Lung microvascular endothelial cell (primary cell): ENCODE data around the gene MLNR. TPM values are rescaled to one million over a fixed set of nuclear protein-coding genes. Genes with fewer than 3 reads are reported as not detected.

Experiments used
- DNase-seq, 2 donors: peaks; one replicate each; pipeline versions ENCODE4 v3.0.0 to v3.0.0-alpha.2; 2010; ENCODE audit warnings: low read depth in 2 of 2
- total RNA-seq: library from RNA; depleted of rRNA; stranded (reverse); fragments of >200 nt; gene quantifications from 2 replicates; pipeline ENCODE4 v1.2.1, GENCODE V29; 2014

The MLNR gene
- not detected in 2 replicates for total RNA-seq

DNA sequence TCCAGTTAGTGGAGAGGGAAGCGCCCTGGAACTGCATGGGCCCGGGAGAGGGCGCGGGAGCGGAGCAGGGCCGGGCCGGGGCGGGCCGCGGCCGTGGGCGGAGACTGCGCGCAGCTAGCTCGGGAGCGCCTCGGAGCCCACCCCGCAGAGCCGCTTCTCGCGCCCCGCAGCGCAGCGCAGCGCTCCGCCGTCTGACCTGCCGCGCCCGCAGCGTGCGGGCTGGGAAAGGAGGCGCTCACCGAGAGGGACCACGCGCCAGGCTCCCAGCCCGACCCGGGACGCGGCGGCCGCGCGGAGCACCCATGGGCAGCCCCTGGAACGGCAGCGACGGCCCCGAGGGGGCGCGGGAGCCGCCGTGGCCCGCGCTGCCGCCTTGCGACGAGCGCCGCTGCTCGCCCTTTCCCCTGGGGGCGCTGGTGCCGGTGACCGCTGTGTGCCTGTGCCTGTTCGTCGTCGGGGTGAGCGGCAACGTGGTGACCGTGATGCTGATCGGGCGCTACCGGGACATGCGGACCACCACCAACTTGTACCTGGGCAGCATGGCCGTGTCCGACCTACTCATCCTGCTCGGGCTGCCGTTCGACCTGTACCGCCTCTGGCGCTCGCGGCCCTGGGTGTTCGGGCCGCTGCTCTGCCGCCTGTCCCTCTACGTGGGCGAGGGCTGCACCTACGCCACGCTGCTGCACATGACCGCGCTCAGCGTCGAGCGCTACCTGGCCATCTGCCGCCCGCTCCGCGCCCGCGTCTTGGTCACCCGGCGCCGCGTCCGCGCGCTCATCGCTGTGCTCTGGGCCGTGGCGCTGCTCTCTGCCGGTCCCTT lies at the start of gene MLNR:
MLNR (plus strand) TSS at position 303 of the 820 bp plus-strand sequence; CDS start at position 303, 0 bp downstream.
- peak; percentile 39 to 49 for DNase-seq

DNA sequence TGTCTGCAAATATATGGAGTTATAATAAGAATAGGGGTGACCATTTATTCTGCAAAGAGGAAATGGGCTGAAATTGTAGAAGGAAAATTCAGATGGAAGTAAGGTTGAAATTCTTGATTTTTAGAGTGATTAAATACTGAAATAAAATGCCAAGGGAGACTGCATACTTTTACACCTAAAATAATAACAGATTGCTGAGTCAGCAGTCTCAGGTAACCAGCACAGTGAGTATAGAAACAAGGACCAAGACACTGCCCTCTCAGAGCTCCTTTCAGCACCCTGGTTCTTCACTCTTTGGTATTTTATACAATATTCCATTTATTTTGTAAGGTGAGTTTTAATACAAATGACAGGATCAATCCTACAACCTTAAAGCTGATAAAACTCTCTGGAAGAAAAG lies 48.8 kb upstream of the MLNR start:
- DNase-seq: no peak

DNA sequence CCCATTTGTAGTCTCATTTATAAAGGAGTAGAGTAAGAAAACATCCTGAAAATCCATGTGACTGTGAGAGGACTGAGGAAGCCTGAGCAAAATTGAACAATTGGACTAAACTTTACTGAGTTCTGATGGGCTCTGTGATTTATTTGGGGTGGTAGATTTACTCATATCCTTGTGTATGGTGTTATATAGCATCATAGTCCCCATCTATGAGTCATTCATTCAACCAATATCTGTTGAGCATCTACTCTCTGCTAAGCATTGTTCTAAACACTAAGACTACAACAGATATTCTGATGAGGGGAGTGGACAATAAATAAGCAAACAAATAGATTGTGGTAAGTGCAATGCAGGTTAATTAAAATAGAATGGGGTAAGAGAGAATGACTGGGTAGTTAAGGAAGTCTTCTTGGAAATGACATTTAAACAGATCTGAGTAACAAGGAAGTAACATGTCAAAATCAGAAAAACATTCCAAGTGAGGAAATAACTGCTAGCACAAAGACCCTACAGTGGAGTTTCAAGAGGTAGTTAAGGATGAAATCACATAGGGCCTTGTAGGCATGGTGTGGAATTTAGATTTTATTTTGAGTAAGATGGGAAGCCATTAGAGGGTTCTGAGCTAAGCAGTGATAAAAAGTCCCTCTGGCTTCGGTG lies 36.3 kb upstream of the MLNR start:
- DNase-seq: peak in 1 of 2 donors; percentile 74

DNA sequence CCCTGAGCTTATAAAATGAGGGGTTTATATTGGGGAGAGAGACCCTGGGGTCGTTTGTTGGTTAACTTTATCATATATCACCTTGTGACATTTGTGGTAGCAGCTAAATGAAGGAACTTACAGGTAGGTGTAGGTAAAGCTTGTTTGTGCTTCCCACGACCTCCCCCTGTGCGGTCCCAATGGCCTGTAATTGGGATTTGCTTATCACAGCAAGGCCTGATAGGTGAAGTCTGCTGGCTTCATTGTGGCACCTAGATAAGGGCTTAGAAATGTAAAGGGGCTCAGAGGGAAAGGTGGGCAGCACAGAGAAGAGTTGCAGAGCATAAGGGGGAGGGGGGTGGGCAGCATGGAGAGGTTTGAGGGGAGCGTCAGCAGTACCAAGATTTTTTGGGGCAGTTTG lies 35.5 kb upstream of the MLNR start:
- DNase-seq: no peak

DNA sequence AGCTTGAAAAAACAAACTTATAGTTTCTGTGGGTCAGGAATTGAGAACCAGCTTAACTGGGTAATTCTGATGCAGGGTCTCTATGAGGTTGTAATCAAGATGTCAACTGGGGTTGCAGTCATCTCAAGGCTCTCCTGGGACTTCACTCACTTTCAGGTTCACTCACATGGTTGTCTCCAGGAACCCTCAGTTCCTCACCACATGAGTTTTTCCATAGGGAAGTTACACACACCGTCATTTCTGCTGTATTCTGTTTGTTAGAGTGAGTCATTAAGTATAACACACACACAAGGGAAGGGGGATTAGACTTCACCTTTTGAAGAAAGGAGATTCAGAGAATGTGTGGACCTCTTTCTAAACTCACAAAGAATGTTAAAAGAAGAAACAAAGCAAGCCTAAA lies 34.9 kb upstream of the MLNR start:
- peak in 1 of 2 donors; percentile 47 for DNase-seq

- no peak for DNase-seq
Observed at GRCh38 chr13:49190901-49191300, 29.2 kb upstream of the MLNR start.

GRCh38 chr13:49206641-49207040 lies 13.5 kb upstream of the MLNR start:
- DNase-seq: no peak

DNA sequence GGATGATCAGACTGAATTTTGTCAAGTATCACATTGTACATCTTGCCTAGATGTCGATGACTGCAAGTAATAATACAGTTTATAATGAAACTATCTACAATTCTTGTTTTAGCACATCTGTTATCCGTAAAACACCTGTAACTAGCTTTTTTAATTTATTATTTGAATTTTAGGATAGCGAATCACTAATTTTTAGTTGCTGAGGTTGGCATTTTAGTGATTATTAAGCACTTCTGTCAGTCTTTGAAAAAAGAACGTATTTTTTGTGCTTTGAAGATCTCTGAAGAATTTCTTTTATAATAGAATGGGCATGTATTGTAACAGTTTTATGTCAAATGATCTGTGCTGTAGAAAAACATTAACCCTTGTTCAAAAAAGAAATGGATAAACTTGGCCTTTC lies 11.5 kb upstream of the MLNR start:
- DNase-seq: no peak

DNA sequence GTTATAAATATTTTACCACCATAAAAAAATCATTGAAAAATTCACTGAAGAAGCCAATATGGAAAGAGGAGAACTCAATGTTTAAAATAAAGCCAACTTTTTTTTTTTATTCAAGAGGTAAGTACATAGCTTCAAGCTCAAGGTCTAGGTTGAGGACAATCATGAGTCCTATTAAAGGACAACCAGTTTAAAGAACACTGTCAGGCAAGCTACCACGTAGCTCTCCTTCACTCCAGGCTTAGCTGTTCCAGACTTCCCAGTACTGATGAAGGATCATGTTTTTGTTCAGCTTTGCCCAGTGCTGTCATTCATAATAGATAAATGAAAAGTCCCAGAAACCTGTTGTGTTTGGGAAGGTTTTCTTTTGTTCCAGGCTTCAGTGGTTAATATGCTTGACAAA lies 10.0 kb upstream of the MLNR start:
- DNase-seq: no peak

DNA sequence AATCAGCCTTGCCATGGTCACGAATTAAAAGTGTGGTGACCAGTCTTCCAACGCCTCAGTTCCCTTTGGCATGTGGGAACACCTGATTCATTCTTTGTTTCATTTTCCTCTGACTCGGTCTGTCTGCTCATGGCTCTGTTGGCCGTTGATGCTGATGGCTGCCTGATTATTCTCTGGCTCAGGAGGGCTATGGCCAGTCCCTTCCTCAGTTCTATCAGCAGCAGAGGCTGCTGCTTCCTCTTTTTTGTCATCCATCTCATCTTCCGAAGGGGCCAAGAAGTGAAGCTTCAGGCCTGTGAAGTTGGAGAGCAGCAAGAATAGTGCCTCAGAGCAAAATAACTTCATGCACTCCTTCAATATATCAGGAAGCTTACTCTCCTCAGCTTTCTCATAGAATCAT lies 9.5 kb upstream of the MLNR start:
- no peak for DNase-seq

DNA sequence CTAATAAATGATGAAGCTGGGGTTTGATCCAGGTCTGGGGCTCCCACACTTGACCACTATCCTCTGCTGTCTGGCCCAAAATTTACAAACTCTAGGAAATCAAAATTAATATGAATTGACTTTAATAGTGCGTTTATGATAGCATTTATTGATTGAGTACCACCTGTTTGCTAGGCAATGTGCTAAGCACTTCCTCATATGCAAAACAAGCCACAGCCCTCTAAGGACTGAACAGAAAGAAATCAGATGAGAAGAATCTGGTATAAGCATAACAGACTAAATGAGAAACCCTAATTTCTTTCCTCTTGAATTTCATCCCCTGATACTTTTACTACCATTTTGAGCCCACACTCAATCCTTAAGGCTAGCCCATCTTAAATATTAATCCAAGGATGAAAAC lies 6.6 kb upstream of the MLNR start:
- no peak for DNase-seq

GRCh38 chr13:49213997-49214916 lies 5.9 kb upstream of the MLNR start:
- no peak for DNase-seq

DNA sequence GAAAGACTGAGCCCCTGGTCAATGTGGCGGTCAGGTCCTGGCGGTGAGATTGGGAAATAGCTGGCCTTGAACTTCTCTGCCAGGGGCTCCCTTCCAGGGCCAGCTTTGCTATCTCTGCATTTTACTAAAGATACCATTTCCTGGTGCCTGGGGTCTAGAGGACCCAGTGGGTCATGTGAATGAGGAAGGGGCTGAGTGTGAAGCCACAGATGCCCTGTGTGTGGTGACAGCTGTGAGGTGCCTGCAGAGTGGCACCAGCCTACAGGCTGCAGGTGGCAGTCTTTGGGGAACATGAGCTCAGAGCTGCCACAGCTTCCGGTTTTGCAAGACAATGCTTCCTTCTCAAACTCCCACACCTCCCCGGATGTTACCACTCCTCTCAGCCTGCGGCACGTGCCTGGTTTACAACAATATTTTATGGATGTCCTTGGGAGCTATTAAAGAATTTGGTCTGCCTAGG lies 5.2 kb upstream of the MLNR start:
- peak in 1 of 2 donors; percentile 26 for DNase-seq

- no peak for DNase-seq
Observed at GRCh38 chr13:49216334-49216733, 3.8 kb upstream of the MLNR start.

GRCh38 chr13:49217962-49218492 lies 2.1 kb upstream of the MLNR start:
- no peak for DNase-seq

DNA sequence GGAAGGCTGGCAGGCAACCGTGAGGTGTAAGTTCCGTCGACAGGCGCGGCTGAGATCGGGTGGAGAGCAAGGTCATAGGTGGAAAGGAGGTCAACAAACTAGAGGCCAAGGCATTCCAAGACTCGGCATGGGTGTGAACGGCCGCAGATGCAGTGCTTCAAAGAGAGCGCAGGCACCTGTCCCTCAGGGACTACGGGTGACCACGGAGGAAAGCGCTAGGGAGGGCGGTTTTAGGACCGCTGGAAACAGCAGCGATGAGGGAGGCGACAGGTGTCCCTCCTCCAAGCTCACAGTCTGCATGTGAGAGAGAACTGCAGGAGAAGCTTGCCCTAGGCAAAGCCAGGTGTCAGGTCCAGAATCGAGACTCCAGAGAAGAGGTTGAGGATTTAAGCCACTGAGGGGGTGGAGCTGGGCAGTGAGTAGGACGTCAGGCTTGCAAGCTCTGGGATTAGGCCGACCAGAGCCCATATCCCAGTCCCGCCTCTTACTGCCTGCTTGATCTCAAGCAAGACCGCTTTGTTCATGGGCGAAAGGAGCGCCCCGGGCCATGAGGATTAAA lies 1.6 kb upstream of the MLNR start:
- DNase-seq: peak in 1 of 2 donors; percentile 8

DNA sequence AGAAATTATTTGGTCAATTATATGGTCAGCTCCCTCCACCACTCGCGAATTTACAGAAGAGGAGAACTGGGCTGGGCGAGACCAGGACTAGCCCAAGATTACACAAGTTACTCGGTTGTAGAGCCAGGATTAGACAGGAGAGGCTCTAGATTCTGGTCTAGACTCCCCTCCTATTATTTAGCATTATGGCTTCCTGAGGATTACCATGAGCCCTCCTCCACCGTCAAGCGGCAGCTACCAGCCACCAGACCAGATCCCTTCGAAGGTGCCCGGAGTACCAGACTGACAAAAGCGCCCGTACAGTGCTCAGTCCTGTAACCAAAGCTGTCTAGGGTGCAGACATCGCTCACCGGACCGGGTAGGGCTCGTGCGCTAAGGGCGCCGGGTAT lies 497 bp upstream of the MLNR start:
- no peak for DNase-seq

- DNase-seq: peak in 1 of 2 donors; percentile 12
Observed at GRCh38 chr13:49220856-49221589, 885 bp downstream of the MLNR start.

DNA sequence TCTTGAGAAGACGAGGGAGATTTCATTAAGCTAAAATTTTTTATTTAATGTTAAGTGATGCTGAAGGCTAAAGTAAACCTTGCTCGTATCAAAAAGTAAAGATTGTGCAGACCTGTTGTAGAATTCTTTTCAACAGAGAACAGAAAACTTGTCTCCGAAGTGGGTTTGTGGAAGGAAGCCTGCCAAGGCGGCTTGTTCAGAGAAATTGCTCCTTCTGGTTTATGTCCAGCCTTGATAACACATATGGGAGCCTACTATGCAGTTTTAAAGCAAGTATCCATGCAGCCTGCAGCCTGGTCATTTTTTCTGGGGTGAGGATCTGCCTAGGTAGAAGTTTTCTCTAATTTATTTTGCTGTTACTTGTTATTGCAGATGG lies 1.4 kb downstream of the MLNR start:
- DNase-seq: no peak

GRCh38 chr13:49225223-49226042 lies 5.3 kb downstream of the MLNR start:
- no peak for DNase-seq
